HepG2 (cell line): ENCODE measurements around the gene TOPBP1. TPM values are rescaled to one million over a fixed set of nuclear protein-coding genes. Genes with fewer than 3 reads are reported as not detected.
A peak's percentile ranks its signal among the peaks of the same experiment; 100 is the strongest.

ENCODE experiments used
- ATAC-seq: fragments of 200-7000 bp; cut with Tn5 transposase; 3 replicates; pipeline ENCODE4 v1.9.1; 2020; ENCODE audit warnings: mild to moderate bottlenecking, moderate library complexity
- BruUV-seq: library from RNA; stranded (reverse); fragments of 400-500 nt; replicated peaks from 2 replicates; lab custom pipeline; 2021; lab: Mats Ljungman, UMichigan
- CTCF ChIA-PET: fragments of 300-600 bp; formaldehyde crosslinking; extraction: SDS; loops from one replicate; lab custom pipeline; 2021; ENCODE audit warnings: low total read pairs, inconsistent platforms, low intra/inter-chr PET ratio; lab: Yijun Ruan, JAX
- POLR2A ChIA-PET: fragments of 350-600 bp; sonication (Branson Sonifier 250); formaldehyde crosslinking; loops from one replicate; lab custom pipeline; 2020; ENCODE audit warnings: antibody characterized with exemption, inconsistent platforms; lab: Yijun Ruan, JAX
- DNase-seq: peaks from one replicate; pipeline ENCODE4 v3.0.0-alpha.2; 2015; ENCODE audit warnings: low spot score
- FAIRE-seq: peaks from 3 replicates; lab custom pipeline; 2011; peaks lifted over from hg19 to GRCh38; lab: Jason Lieb, UNC
- H2AFZ ChIP-seq: one replicate; pipeline ENCODE4 v1.6.1; 2011; ENCODE audit warnings: low read length, inconsistent platforms
- H3K27ac ChIP-seq: fragments of 300-600 bp; 3 replicates; pipeline ENCODE4 v1.8.0; 2011; ENCODE audit warnings: mixed run types, mild to moderate bottlenecking, mixed read lengths, low read length, inconsistent platforms; ENCODE audit not compliant: insufficient read depth; ENCODE audit errors: extremely low read length
- H3K27me3 ChIP-seq, 2 experiments: fragments of 200-600 bp in 1 of 2; 2 replicates in 1 of 2; 3 replicates in 1 of 2; pipeline versions ENCODE4 v1.6.0 to v1.8.0; 2011; ENCODE audit warnings: low read length in 2 of 2, mild to moderate bottlenecking in 2 of 2, moderate library complexity in 2 of 2, inconsistent platforms in 1 of 2; ENCODE audit not compliant: insufficient read depth in 2 of 2, control insufficient read depth in 1 of 2
- H3K36me3 ChIP-seq, 2 experiments: fragments of 200-600 bp in 1 of 2; replicated peaks in 1 of 2; 2 replicates in 1 of 2; 3 replicates in 1 of 2; pipeline versions ENCODE4 v1.5.1 to v1.8.0; 2011; ENCODE audit warnings: low read length in 2 of 2, inconsistent platforms in 1 of 2; ENCODE audit not compliant: insufficient read depth in 2 of 2, control insufficient read depth in 1 of 2
- H3K4me1 ChIP-seq: 2 replicates; pipeline ENCODE4 v1.5.1; 2012; ENCODE audit warnings: low read length, inconsistent platforms; ENCODE audit not compliant: insufficient read depth
- H3K4me2 ChIP-seq: 2 replicates; pipeline ENCODE4 v1.6.0; 2011; ENCODE audit warnings: low read depth, low read length, inconsistent platforms
- H3K4me3 ChIP-seq, 3 experiments: fragments of 200-600 bp in 1 of 3; sonication (generic), shearing (Covaris generic) in 1 of 3; replicated peaks in 1 of 3; 2 replicates each; pipeline ENCODE4 v1.5.1; 2011 to 2016; ENCODE audit warnings: low read length in 3 of 3, inconsistent platforms in 2 of 3, low read depth in 2 of 3, mild to moderate bottlenecking in 2 of 3, control low read depth in 1 of 3, mixed read lengths in 1 of 3; ENCODE audit not compliant: insufficient read depth in 1 of 3
- H3K79me2 ChIP-seq: one replicate; pipeline ENCODE4 v1.6.1; 2011; ENCODE audit warnings: low read length, inconsistent platforms; ENCODE audit not compliant: insufficient read depth
- H3K9ac ChIP-seq: 2 replicates; pipeline ENCODE4 v1.6.0; 2011; ENCODE audit warnings: mild to moderate bottlenecking, low read depth, low read length, inconsistent platforms; ENCODE audit not compliant: insufficient read depth
- H3K9me3 ChIP-seq: 2 replicates; pipeline ENCODE4 v1.5.1; 2012; ENCODE audit warnings: mild to moderate bottlenecking, low read length
- H4K20me1 ChIP-seq: 2 replicates; pipeline ENCODE4 v1.6.0; 2011; ENCODE audit warnings: inconsistent platforms, mild to moderate bottlenecking, low read length, moderate library complexity; ENCODE audit not compliant: insufficient read depth
- AGO1 ChIP-seq: fragments of 200-400 bp; formaldehyde crosslinking; IDR thresholded peaks from 2 replicates; pipeline ENCODE4 v1.6.1; 2017; ENCODE audit warnings: mild to moderate bottlenecking, low read depth, low read length, moderate library complexity; ENCODE audit not compliant: poor library complexity, severe bottlenecking
- CCDC6 ChIP-seq: sonication (generic); formaldehyde crosslinking; IDR thresholded peaks from 2 replicates; pipeline ENCODE4 v1.8.1; 2022; ENCODE audit warnings: mild to moderate bottlenecking, missing genetic modification reagents, moderate library complexity
- KDM1A ChIP-seq: IDR thresholded peaks from 2 replicates; pipeline ENCODE4 v1.6.1; 2016; ENCODE audit warnings: missing compliant biosample characterization
- PHF8 ChIP-seq: sonication (generic); formaldehyde crosslinking; IDR thresholded peaks from 2 replicates; pipeline ENCODE4 v1.5.0; 2020; ENCODE audit warnings: missing genetic modification reagents
- RARG ChIP-seq: sonication (generic); formaldehyde crosslinking; IDR thresholded peaks from 2 replicates; pipeline ENCODE4 v1.4.0; 2020; ENCODE audit warnings: low read depth, mild to moderate bottlenecking, missing genetic modification reagents
- TAF1 ChIP-seq: sonication (generic); formaldehyde crosslinking; IDR thresholded peaks from 2 replicates; pipeline ENCODE4 v1.4.0; 2020; ENCODE audit warnings: missing genetic modification reagents
- YY1 ChIP-seq: IDR thresholded peaks from 2 replicates; pipeline ENCODE4 v1.6.1; 2011; ENCODE audit warnings: low read length, low read depth, moderate library complexity, mild to moderate bottlenecking; ENCODE audit not compliant: insufficient read depth, insufficient replicate concordance
- ZFY ChIP-seq: sonication (generic); formaldehyde crosslinking; IDR thresholded peaks from 2 replicates; pipeline ENCODE4 v1.4.0; 2020; ENCODE audit warnings: missing genetic modification reagents
- ZNF430 ChIP-seq: sonication (generic); formaldehyde crosslinking; IDR thresholded peaks from 2 replicates; pipeline ENCODE4 v1.9.0; 2021; ENCODE audit warnings: mild to moderate bottlenecking, missing genetic modification reagents
- ZNF432 ChIP-seq: sonication (generic); formaldehyde crosslinking; IDR thresholded peaks from 2 replicates; pipeline ENCODE4 v1.5.0; 2020; ENCODE audit warnings: missing genetic modification reagents, mild to moderate bottlenecking, borderline replicate concordance
- ZNF598 ChIP-seq: sonication (generic); formaldehyde crosslinking; IDR thresholded peaks from 2 replicates; pipeline ENCODE4 v1.5.1; 2020; ENCODE audit warnings: mild to moderate bottlenecking, missing genetic modification reagents, borderline replicate concordance
- ZNF674 ChIP-seq: sonication (generic); formaldehyde crosslinking; IDR thresholded peaks from 2 replicates; pipeline ENCODE4 v1.5.0; 2020; ENCODE audit warnings: low read depth, mild to moderate bottlenecking, missing genetic modification reagents
- ZNF781 ChIP-seq: sonication (generic); formaldehyde crosslinking; IDR thresholded peaks from 2 replicates; pipeline ENCODE4 v1.5.1; 2020; ENCODE audit warnings: borderline replicate concordance, mild to moderate bottlenecking, missing genetic modification reagents; ENCODE audit errors: not compliant biosample characterization
- WGBS: methylation state at CpG from one replicate; pipeline ENCODE4 v1.1.6; 2017; ENCODE audit warnings: low lambda C conversion rate; 5-methylcytosine and 5-hydroxymethylcytosine counted together
- in situ Hi-C: cut with HindIII; loops from 2 replicates; pipeline ENCODE4 v1.10.0; 2017; ENCODE audit warnings: low pct_unique_long_range_greater_than_20kb; ENCODE audit not compliant: extremely low pct_ligation_motif_present
- intact Hi-C: fragments of 100-400 bp; cut with micrococcal nuclease; formaldehyde crosslinking; loops from one replicate; pipeline ENCODE4 v1.10.0; 2022; ENCODE audit not compliant: unreplicated experiment
- polyA plus RNA-seq, 8 experiments: library from polyadenylated mRNA; depleted of rRNA in 3 of 8; stranded (reverse) in 7 of 8; unstranded in 1 of 8; fragments of >200 nt; fragmentation: Illumina TruSeq in 4 of 8; extraction: Trizol in 4 of 8; gene quantifications; 2 replicates each; pipeline versions ENCODE4 v1.2.1 to v1.2.3, GENCODE V29; 2011 to 2016; ENCODE audit warnings: low read depth in 4 of 8, missing spikeins in 1 of 8, mixed read lengths in 1 of 8; ENCODE audit not compliant: insufficient read depth in 1 of 8
- total RNA-seq, 5 experiments: library from RNA; depleted of rRNA; stranded (reverse); fragments of >200 nt; fragmentation: Illumina TruSeq; extraction: Trizol; gene quantifications; 2 replicates each; pipeline ENCODE4 v1.2.3, GENCODE V29; 2016; ENCODE audit warnings: low read depth in 1 of 5
- TF ChIP-seq, protein P1 (sequence below), 2 experiments: sonication (generic) in 1 of 2; formaldehyde crosslinking in 1 of 2; IDR thresholded peaks; 2 replicates each; pipeline versions ENCODE4 v1.4.0 to v1.6.1; 2018 to 2020; ENCODE audit warnings: missing genetic modification reagents in 2 of 2, borderline replicate concordance in 1 of 2, low read depth in 1 of 2, mild to moderate bottlenecking in 1 of 2, missing biosample characterization in 1 of 2
- TF ChIP-seq, protein P2 (sequence below): sonication (generic); formaldehyde crosslinking; IDR thresholded peaks from 2 replicates; pipeline ENCODE4 v1.9.0; 2021; ENCODE audit warnings: mild to moderate bottlenecking, missing genetic modification reagents

The TOPBP1 gene
- total and polyA plus RNA-seq, 2 of the 13 experiments (the other 11 are each of a cell fraction or from before 2014, with no cell fraction given): 24.3 to 42.9 TPM

DNA sequence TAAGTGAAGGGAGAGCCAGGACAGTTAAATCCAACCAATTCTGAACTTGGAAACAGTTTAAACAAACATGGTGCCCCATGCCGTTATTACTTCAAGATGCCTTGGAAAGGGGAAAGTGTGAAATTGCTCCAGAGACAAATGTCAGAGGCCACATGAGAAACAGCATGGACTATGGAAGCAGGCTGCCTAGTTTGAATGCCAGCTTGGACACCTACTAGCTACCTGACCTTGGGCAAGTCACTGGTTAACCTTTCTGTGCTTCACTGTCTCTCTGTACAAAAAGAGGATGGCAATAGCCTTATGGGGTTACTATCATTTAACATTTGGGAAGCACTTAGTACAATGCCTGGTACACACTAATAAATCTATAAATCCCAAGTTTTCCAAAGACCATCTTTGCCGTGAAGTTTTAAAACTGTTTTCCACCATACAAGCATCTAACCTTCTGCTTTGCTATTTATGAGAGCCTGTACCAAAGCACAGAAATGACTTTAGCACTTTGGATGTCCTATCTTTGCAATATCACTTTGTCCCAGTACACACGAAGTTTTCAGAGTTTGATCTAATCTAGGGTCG, 8.3 kb upstream of the TOPBP1 start:
- peaks cover 90% of the 10 kb centered on the region for H3K4me1 ChIP-seq
- in situ Hi-C loops: no loop called here
- no peak for TF ChIP-seq ZNF430 (CRISPR knock-in tag)
- no peak for TF ChIP-seq ZNF432 (CRISPR knock-in tag)
- TF ChIP-seq ZNF598 (CRISPR knock-in tag): no peak
- TF ChIP-seq, protein P1, sequence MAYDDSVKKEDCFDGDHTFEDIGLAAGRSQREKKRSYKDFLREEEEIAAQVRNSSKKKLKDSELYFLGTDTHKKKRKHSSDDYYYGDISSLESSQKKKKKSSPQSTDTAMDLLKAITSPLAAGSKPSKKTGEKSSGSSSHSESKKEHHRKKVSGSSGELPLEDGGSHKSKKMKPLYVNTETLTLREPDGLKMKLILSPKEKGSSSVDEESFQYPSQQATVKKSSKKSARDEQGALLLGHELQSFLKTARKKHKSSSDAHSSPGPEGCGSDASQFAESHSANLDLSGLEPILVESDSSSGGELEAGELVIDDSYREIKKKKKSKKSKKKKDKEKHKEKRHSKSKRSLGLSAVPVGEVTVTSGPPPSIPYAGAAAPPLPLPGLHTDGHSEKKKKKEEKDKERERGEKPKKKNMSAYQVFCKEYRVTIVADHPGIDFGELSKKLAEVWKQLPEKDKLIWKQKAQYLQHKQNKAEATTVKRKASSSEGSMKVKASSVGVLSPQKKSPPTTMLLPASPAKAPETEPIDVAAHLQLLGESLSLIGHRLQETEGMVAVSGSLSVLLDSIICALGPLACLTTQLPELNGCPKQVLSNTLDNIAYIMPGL (CRISPR knock-in tag; IDR thresholded peaks at IDR 0.05; ENCODE audit: borderline replicate concordance in 1 of 2, low read depth in 1 of 2): 0 out of 4 replicates have a peak, but pooled peaks of 1 of the 2 experiments have one; percentile 27
- 0 out of 2 replicates have a peak, but pooled peaks have one; percentile 8 for TF ChIP-seq TAF1 (CRISPR knock-in tag)
- no peak for TF ChIP-seq AGO1
- 0 out of 2 replicates have a peak, but pooled peaks have one; percentile 60 for TF ChIP-seq CCDC6 (CRISPR knock-in tag)
- no peak for TF ChIP-seq KDM1A
- no peak for TF ChIP-seq ZNF674 (CRISPR knock-in tag)
- no peak for TF ChIP-seq ZNF781
- TF ChIP-seq PHF8: 0 out of 2 replicates have a peak, but pooled peaks have one; percentile 9
- no peak for TF ChIP-seq RARG (CRISPR knock-in tag)
- no peak; the same call in 1 of the 2 replicates for TF ChIP-seq ZFY (CRISPR knock-in tag)
- TF ChIP-seq, protein P2, sequence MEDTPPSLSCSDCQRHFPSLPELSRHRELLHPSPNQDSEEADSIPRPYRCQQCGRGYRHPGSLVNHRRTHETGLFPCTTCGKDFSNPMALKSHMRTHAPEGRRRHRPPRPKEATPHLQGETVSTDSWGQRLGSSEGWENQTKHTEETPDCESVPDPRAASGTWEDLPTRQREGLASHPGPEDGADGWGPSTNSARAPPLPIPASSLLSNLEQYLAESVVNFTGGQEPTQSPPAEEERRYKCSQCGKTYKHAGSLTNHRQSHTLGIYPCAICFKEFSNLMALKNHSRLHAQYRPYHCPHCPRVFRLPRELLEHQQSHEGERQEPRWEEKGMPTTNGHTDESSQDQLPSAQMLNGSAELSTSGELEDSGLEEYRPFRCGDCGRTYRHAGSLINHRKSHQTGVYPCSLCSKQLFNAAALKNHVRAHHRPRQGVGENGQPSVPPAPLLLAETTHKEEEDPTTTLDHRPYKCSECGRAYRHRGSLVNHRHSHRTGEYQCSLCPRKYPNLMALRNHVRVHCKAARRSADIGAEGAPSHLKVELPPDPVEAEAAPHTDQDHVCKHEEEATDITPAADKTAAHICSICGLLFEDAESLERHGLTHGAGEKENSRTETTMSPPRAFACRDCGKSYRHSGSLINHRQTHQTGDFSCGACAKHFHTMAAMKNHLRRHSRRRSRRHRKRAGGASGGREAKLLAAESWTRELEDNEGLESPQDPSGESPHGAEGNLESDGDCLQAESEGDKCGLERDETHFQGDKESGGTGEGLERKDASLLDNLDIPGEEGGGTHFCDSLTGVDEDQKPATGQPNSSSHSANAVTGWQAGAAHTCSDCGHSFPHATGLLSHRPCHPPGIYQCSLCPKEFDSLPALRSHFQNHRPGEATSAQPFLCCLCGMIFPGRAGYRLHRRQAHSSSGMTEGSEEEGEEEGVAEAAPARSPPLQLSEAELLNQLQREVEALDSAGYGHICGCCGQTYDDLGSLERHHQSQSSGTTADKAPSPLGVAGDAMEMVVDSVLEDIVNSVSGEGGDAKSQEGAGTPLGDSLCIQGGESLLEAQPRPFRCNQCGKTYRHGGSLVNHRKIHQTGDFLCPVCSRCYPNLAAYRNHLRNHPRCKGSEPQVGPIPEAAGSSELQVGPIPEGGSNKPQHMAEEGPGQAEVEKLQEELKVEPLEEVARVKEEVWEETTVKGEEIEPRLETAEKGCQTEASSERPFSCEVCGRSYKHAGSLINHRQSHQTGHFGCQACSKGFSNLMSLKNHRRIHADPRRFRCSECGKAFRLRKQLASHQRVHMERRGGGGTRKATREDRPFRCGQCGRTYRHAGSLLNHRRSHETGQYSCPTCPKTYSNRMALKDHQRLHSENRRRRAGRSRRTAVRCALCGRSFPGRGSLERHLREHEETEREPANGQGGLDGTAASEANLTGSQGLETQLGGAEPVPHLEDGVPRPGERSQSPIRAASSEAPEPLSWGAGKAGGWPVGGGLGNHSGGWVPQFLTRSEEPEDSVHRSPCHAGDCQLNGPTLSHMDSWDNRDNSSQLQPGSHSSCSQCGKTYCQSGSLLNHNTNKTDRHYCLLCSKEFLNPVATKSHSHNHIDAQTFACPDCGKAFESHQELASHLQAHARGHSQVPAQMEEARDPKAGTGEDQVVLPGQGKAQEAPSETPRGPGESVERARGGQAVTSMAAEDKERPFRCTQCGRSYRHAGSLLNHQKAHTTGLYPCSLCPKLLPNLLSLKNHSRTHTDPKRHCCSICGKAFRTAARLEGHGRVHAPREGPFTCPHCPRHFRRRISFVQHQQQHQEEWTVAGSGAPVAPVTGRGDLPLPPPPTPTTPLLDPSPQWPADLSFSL: peak; percentile 66; the same call in 1 of the 2 replicates
- peak; percentile 11 for TF ChIP-seq YY1

More for the DNA sequence above, 8.3 kb upstream of the TOPBP1 start:
- intact Hi-C loops: loop anchor here (1.0 kb wide), 2 partner anchors 72 to 76 kb away; partner anchors contain the start of gene TF
- H2AFZ ChIP-seq: no peak overlapping the region
- WGBS: 5% methylated on average over 4 of the region's 4 CpGs
- TSS peak; percentile 96 for BruUV-seq
- H3K27me3 ChIP-seq: no peaks in the 10 kb centered on the region
- no peaks in the 10 kb centered on the region for H3K79me2 ChIP-seq
- ChIA-PET POLR2A (interaction anchor here (1.0 to 5.3 kb wide), 9 partner anchors 53 to 106 kb away, joined by 3 to 91 read pairs (median 3); partner anchors contain the start of genes CDV3 and TF), CTCF (no interaction called here)
- peak; percentile 95 for FAIRE-seq
- H3K9ac ChIP-seq: peak overlapping the region; percentile 65
- no peaks in the 10 kb centered on the region for H3K36me3 ChIP-seq
- peak; percentile 70 for DNase-seq
- peak overlapping the region; percentile 68 for H3K4me2 ChIP-seq
- H3K4me3 ChIP-seq: peak overlapping the region in 1 of 3 experiments; percentile 47; a peak in 1 of 6 replicates
- peak; percentile 65 for ATAC-seq
- H3K27ac ChIP-seq: peak overlapping the region; percentile 89
- no peaks in the 10 kb centered on the region for H3K9me3 ChIP-seq
- H4K20me1 ChIP-seq: no peaks in the 10 kb centered on the region
